ENCODE measurements around the gene DNASE1L2.
"Not testable (repeated sequence)": the region's sequence is repeated elsewhere in the genome, so short reads cannot be mapped to it uniquely, and the experiment has no call there.

The DNASE1L2 gene

DNA sequence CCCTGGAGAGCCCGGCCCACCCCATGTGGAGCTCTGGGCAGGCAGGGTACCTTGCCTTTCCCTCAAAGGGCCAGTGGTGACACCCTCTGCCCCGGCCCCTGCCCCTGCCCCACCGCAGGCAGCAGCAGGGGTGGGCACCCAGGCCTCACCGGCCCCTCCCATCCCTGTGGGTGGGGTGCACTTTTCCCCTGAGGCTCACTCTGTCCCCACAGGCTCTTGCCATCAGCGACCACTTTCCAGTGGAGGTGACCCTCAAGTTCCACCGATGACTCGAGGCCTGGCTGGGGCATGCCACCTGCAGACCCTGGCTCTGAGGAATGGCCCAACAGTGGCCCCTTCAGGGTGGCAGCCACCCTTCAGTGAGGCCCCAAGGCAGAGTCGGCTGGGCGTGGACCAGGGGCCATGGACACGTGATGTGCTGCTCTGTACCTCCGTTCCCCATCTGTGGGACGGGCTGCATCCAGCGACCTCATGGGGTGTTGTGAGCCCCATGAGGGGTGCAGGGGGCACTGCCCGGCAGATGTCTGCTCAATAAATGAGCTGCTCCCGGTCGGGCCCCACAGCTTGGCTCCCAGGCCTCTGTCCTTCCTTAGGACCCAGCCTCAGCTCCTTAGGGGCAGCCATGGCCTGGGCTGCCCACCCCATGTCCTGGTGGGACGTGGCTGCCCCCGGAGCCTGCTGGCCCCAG is 2.0 kb downstream of the DNASE1L2 start:
- Histone ChIP-seq H2AFZ (ENCODE audit: low read length) (no peak overlapping the region), H3K9me2 (replicated peaks; ENCODE audit: low read depth, low read length) (no peaks in the 10 kb centered on the region), H3K4me3 (ENCODE audit: low read length, poor library complexity, severe bottlenecking) (no peak overlapping the region), H3K4me1 (ENCODE audit: insufficient read depth, low read length, poor library complexity, severe bottlenecking) (no peaks in the 10 kb centered on the region), H3K79me2 (ENCODE audit: insufficient read depth, low read length) (no peaks in the 10 kb centered on the region), H3K27me3 (ENCODE audit: insufficient read depth, low read length, poor library complexity, severe bottlenecking) (no peaks in the 10 kb centered on the region), H3K9me3 (ENCODE audit: insufficient read depth, low read depth, low read length) (no peaks in the 10 kb centered on the region), H3K36me3 (ENCODE audit: insufficient read depth, low read length) (no peaks in the 10 kb centered on the region), H4K20me1 (ENCODE audit: insufficient read depth, low read length, poor library complexity, severe bottlenecking) (no peaks in the 10 kb centered on the region), H3K9ac (ENCODE audit: low read depth, low read length, poor library complexity, severe bottlenecking) (no peak overlapping the region), H3K4me2 (ENCODE audit: low read depth, low read length, poor library complexity, severe bottlenecking) (no peak overlapping the region), H3F3A (ENCODE audit: low read depth) (no peaks in the 10 kb centered on the region)
- no peak for TF ChIP-seq EZH2phosphoT487 (IDR thresholded peaks at IDR 0.05; ENCODE audit: borderline replicate concordance)
- TF ChIP-seq CTCF (conservative IDR thresholded peaks at IDR 0.05; ENCODE audit: low read length): no peak

- Histone ChIP-seq H3K9ac (ENCODE audit: low read depth, low read length, poor library complexity, severe bottlenecking) (no peak overlapping the region), H3K4me2 (ENCODE audit: low read depth, low read length, poor library complexity, severe bottlenecking) (no peak overlapping the region), H3K4me3 (ENCODE audit: low read length, poor library complexity, severe bottlenecking) (no peak overlapping the region), H3K9me2 (replicated peaks; ENCODE audit: low read depth, low read length) (no peaks in the 10 kb centered on the region), H4K20me1 (ENCODE audit: insufficient read depth, low read length, poor library complexity, severe bottlenecking) (no peaks in the 10 kb centered on the region), H3K36me3 (ENCODE audit: insufficient read depth, low read length) (no peaks in the 10 kb centered on the region), H2AFZ (ENCODE audit: low read length) (no peak overlapping the region), H3K79me2 (ENCODE audit: insufficient read depth, low read length) (no peaks in the 10 kb centered on the region), H3F3A (ENCODE audit: low read depth) (no peaks in the 10 kb centered on the region), H3K9me3 (ENCODE audit: insufficient read depth, low read depth, low read length) (no peaks in the 10 kb centered on the region), H3K27me3 (ENCODE audit: insufficient read depth, low read length, poor library complexity, severe bottlenecking) (no peaks in the 10 kb centered on the region), H3K4me1 (ENCODE audit: insufficient read depth, low read length, poor library complexity, severe bottlenecking) (no peaks in the 10 kb centered on the region)
- no peak for TF ChIP-seq EZH2phosphoT487 (IDR thresholded peaks at IDR 0.05; ENCODE audit: borderline replicate concordance)
- no peak for TF ChIP-seq CTCF (conservative IDR thresholded peaks at IDR 0.05; ENCODE audit: low read length)
Observed at GRCh38 chr16:2238838-2239675, 2.8 kb downstream of the DNASE1L2 start.

DNA sequence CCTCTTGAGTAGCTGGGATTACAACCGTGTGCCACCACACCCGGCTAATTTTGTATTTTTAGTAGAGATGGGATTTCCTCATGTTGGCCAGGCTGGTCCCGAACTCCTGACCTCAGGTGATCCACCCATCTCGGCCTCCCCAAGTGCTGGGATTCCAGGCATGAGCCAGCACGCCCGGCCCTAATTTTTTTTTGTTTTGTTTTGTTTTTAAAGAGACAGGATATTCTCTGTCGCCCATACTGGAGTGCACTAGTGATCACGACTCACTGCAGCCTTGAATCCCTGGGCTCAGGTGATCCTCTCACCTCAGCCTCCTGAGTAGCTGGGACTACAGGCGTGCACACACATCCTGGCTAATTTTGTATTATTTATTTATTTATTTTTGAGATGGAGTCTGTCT is 4.1 kb downstream of the DNASE1L2 start:
- not testable (repeated sequence) for H3K9me3 ChIP-seq (ENCODE audit: insufficient read depth, low read depth, low read length); H4K20me1 ChIP-seq (ENCODE audit: insufficient read depth, low read length, poor library complexity, severe bottlenecking)

More for the DNA sequence above, 4.1 kb downstream of the DNASE1L2 start:
- H2AFZ ChIP-seq (ENCODE audit: low read length); H3K36me3 ChIP-seq (ENCODE audit: insufficient read depth, low read length); H3F3A ChIP-seq (ENCODE audit: low read depth); H3K9ac ChIP-seq (ENCODE audit: low read depth, low read length, poor library complexity, severe bottlenecking); H3K9me2 ChIP-seq (replicated peaks; ENCODE audit: low read depth, low read length); H3K4me2 ChIP-seq (ENCODE audit: low read depth, low read length, poor library complexity, severe bottlenecking); H3K4me3 ChIP-seq (ENCODE audit: low read length, poor library complexity, severe bottlenecking); H3K4me1 ChIP-seq (ENCODE audit: insufficient read depth, low read length, poor library complexity, severe bottlenecking); H3K27me3 ChIP-seq (ENCODE audit: insufficient read depth, low read length, poor library complexity, severe bottlenecking); H3K79me2 ChIP-seq (ENCODE audit: insufficient read depth, low read length): not testable (repeated sequence)
